GM12801 (cell line): ENCODE results near the gene PER1.

ENCODE experiments used
- CTCF ChIP-seq: IDR thresholded peaks from one replicate; pipeline ENCODE4 v1.5.1; 2011; ENCODE audit warnings: control low read depth; ENCODE audit not compliant: insufficient read length; ENCODE audit errors: extremely low read depth

PER1 gene

GRCh38 chr17:8109661-8110455, 42.3 kb downstream of the PER1 start:
- no peak for TF ChIP-seq CTCF

- TF ChIP-seq CTCF = no peak
Observed at GRCh38 chr17:8108972-8109660, 43.1 kb downstream of the PER1 start.

GRCh38 chr17:8105957-8106398, 46.2 kb downstream of the PER1 start:
- TF ChIP-seq CTCF = no peak

GRCh38 chr17:8104911-8105310, 47.3 kb downstream of the PER1 start:
- TF ChIP-seq CTCF = no peak

- no peak for TF ChIP-seq CTCF
Observed at GRCh38 chr17:8103549-8103948, 48.7 kb downstream of the PER1 start.

GRCh38 chr17:8101721-8102120, 50.5 kb downstream of the PER1 start:
- no peak for TF ChIP-seq CTCF

- no peak for TF ChIP-seq CTCF
Observed at GRCh38 chr17:8100763-8101162, 51.4 kb downstream of the PER1 start.
